Cardiac septum (tissue), 1 donor: ENCODE results near the gene THAP12. TPM values are rescaled to one million over a fixed set of nuclear protein-coding genes. Genes with fewer than 3 reads are reported as not detected.

Experiments used
- DNase-seq: peaks from one replicate; pipeline ENCODE4 v3.0.0-alpha.2; 2020; ENCODE audit warnings: low spot score
- intact Hi-C: fragments of 100-400 bp; cut with DNase I; formaldehyde crosslinking; loops from one replicate; pipeline ENCODE4 v1.14.0; 2022
- total RNA-seq: library from RNA; stranded (reverse); fragmentation: NEBNext Ultra II Directional; extraction: Animal tissue kit (Norgen Biotek cat#: 25700); gene quantifications from one replicate; pipeline ENCODE4 v1.2.1, GENCODE V29; 2021
- donor health status: DM: no; HTN: no; CAD: no.

THAP12 gene
- total RNA-seq, 1 donor from 2014 or later = 25.8 TPM

GRCh38 chr11:76385903-76386302, 5.0 kb upstream of the THAP12 start:
- intact Hi-C loops = no loop called here
- DNase-seq = no peak

- intact Hi-C loops = loop anchor here (5.0 kb wide), 1 partner anchor 145 kb away; no protein-coding TSS in a partner anchor
- no peak for DNase-seq
Observed at GRCh38 chr11:76382209-76382608, 1.3 kb upstream of the THAP12 start.

- intact Hi-C loops = loop anchor here (2.0 to 5.0 kb wide), 2 partner anchors 143 to 174 kb away; partner anchors contain the start of gene WNT11
- peak; percentile 78 for DNase-seq
Observed at GRCh38 chr11:76380159-76380976, 564 bp downstream of the THAP12 start.

- intact Hi-C loops = loop anchor here (2.0 to 5.0 kb wide), 2 partner anchors 142 to 173 kb away; partner anchors contain the start of gene WNT11
- no peak for DNase-seq
Observed at GRCh38 chr11:76379807-76380158, 1.1 kb downstream of the THAP12 start.

- no peak for DNase-seq
- intact Hi-C loops = no loop called here
Observed at GRCh38 chr11:76376746-76377558, 4.0 kb downstream of the THAP12 start.

GRCh38 chr11:76371170-76371569, 9.8 kb downstream of the THAP12 start:
- no peak for DNase-seq
- intact Hi-C loops = no loop called here

GRCh38 chr11:76369406-76369805, 11.5 kb downstream of the THAP12 start:
- no peak for DNase-seq
- intact Hi-C loops = no loop called here

- no peak for DNase-seq
- intact Hi-C loops = no loop called here
Observed at GRCh38 chr11:76368490-76368889, 12.4 kb downstream of the THAP12 start.

GRCh38 chr11:76365038-76365679, 15.8 kb downstream of the THAP12 start:
- no peak for DNase-seq
- intact Hi-C loops = no loop called here

- no peak for DNase-seq
Observed at GRCh38 chr11:76362716-76363115, 18.2 kb downstream of the THAP12 start.

GRCh38 chr11:76361776-76362175, 19.2 kb downstream of the THAP12 start:
- no peak for DNase-seq
- intact Hi-C loops = no loop called here

More at GRCh38 chr11:76362716-76363115, 18.2 kb downstream of the THAP12 start:
- intact Hi-C loops = no loop called here

GRCh38 chr11:76361374-76361773, 19.6 kb downstream of the THAP12 start:
- no peak for DNase-seq
- intact Hi-C loops = no loop called here

GRCh38 chr11:76355172-76355571, 25.8 kb downstream of the THAP12 start:
- intact Hi-C loops = no loop called here
- DNase-seq = no peak

GRCh38 chr11:76348348-76348747, 32.6 kb downstream of the THAP12 start:
- DNase-seq = no peak
- intact Hi-C loops = no loop called here

GRCh38 chr11:76347466-76347865, 33.5 kb downstream of the THAP12 start:
- no peak for DNase-seq
- intact Hi-C loops = no loop called here

GRCh38 chr11:76339221-76339620, 41.7 kb downstream of the THAP12 start:
- DNase-seq = peak; percentile 80
- intact Hi-C loops = no loop called here

GRCh38 chr11:76337923-76338322, 43.0 kb downstream of the THAP12 start:
- DNase-seq = no peak
- intact Hi-C loops = no loop called here

- no peak for DNase-seq
- intact Hi-C loops = no loop called here
Observed at GRCh38 chr11:76337469-76337868, 43.5 kb downstream of the THAP12 start.

- DNase-seq = no peak
- intact Hi-C loops = no loop called here
Observed at GRCh38 chr11:76336597-76336996, 44.3 kb downstream of the THAP12 start.

- no peak for DNase-seq
Observed at GRCh38 chr11:76335842-76336241, 45.1 kb downstream of the THAP12 start.

More at GRCh38 chr11:76335842-76336241, 45.1 kb downstream of the THAP12 start:
- intact Hi-C loops = no loop called here
